Left renal pelvis (tissue), 4 donors: ENCODE measurements around the gene NEMF. TPM values are rescaled to one million over a fixed set of nuclear protein-coding genes. Genes with fewer than 3 reads are reported as not detected.
"Not testable (repeated sequence)": the region's sequence is repeated elsewhere in the genome, so short reads cannot be mapped to it uniquely, and the experiment has no call there.

Source experiments
- DNase-seq, 4 donors: peaks; one replicate each; pipeline ENCODE4 v3.0.0-alpha.2; 2013; ENCODE audit warnings: low read depth in 4 of 4, low spot score in 3 of 4
- polyA plus RNA-seq, 4 donors: library from polyadenylated mRNA; unstranded; fragments of 120-200 nt; gene quantifications; one replicate each; pipeline ENCODE4 v1.2.1, GENCODE V29; 2013; ENCODE audit not compliant: insufficient read length in 4 of 4

The NEMF gene, protein sequence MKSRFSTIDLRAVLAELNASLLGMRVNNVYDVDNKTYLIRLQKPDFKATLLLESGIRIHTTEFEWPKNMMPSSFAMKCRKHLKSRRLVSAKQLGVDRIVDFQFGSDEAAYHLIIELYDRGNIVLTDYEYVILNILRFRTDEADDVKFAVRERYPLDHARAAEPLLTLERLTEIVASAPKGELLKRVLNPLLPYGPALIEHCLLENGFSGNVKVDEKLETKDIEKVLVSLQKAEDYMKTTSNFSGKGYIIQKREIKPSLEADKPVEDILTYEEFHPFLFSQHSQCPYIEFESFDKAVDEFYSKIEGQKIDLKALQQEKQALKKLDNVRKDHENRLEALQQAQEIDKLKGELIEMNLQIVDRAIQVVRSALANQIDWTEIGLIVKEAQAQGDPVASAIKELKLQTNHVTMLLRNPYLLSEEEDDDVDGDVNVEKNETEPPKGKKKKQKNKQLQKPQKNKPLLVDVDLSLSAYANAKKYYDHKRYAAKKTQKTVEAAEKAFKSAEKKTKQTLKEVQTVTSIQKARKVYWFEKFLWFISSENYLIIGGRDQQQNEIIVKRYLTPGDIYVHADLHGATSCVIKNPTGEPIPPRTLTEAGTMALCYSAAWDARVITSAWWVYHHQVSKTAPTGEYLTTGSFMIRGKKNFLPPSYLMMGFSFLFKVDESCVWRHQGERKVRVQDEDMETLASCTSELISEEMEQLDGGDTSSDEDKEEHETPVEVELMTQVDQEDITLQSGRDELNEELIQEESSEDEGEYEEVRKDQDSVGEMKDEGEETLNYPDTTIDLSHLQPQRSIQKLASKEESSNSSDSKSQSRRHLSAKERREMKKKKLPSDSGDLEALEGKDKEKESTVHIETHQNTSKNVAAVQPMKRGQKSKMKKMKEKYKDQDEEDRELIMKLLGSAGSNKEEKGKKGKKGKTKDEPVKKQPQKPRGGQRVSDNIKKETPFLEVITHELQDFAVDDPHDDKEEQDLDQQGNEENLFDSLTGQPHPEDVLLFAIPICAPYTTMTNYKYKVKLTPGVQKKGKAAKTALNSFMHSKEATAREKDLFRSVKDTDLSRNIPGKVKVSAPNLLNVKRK
- polyA plus RNA-seq = 10 to 100 TPM; 52.8 to 97.6 (median 91.2) TPM

DNA sequence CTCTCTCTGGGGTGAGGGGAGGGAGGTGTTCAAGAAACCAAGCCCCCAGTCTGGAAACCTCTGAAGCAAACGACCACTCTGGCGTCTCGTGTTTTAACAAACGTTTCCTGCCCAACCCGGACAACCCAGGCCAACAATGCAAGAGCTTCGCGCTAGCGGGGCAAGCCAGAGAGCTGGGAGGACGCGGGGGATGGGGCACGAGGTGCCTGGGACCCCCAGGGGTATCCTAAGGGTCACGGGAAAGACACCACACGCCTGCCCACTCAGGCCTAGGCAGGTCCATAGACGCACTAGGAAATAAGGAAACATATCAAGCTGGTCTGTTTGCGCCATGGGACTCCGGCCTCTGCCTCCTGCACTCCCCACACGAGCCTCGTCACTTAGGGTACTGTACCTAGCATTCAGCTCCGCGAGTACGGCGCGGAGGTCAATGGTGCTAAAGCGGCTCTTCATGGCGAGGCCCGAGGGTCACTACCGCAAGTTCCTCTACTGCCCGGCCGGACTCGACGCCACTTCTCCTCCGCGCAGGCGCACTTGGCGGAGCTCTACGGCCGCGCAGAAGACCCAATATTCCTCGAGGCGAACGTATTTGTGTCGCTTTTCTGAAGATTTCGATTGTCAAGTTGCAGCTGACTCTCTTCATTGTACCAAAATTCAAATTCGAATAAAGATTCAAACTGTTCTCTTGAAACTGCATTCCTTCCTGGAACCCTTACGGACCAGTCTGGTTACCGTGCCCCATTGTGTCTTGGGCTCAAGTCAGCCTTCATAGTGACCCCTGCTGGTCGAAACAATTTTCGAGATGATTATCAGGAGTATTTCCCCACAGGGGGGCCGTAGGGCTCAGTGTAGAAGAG, at the start of gene NEMF:
Gene NEMF, minus strand, starts transcription at position 488 of the 857 bp plus-strand sequence. Its CDS starts 35 bp downstream, at position 453.
- DNase-seq = peak; percentile 90 to 92 (median 90)

DNA sequence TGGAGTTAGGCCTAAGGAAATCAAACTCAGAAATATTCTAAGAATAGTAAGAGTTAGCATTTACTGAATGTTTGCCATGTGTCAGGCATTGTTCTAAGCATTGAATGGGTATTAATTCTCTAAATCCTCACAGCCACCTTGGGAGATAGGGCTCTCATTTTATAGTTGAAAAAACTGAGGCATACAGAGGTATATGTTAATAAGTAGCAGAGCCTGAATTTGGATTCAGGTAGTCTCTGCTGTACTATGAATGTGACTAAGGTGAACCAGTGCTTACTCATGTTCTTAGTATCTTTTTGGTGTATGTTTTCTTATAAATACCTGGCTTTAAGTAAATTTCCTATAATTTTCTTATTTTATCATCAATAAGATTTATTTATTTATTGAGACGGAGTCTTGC, 48.4 kb upstream of the NEMF start:
- DNase-seq = no peak

DNA sequence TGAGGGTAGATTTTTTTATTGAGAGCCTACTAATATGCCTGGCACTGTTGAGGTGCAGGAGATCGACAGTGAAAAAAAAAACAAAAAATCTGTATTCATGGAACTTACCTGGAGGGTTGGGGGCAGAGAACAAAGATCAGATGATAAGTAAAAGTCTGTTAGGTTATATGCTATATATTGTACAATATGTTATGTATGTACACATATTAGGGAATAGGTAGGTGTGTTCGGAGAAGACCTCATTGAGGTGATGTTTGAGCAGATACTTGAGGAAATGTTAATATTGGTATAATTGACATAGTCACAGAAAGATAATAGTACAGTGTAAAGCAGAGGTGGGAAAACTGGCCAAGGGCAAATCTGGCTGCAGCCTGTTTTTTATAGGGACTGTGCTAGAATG, 45.9 kb upstream of the NEMF start:
- DNase-seq = no peak

DNA sequence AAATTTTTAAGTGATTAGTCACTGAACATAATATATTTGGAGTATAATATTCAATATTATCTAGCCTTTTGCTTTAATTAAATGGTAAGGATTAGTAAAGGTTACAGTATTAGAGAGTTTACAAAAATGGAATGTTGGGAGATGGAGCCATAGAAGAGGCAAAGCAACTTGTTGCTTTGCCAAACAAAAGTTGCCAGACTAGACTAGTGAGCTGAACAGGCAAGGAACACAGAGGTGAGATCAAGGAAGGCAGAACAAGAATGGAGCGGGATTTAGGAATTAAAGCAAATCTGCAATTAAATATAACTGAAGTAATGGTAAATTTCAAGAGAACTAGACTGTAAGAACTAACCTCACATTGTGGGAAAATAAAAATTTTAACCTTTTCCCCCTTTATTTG, 45.4 kb upstream of the NEMF start:
- DNase-seq = no peak

DNA sequence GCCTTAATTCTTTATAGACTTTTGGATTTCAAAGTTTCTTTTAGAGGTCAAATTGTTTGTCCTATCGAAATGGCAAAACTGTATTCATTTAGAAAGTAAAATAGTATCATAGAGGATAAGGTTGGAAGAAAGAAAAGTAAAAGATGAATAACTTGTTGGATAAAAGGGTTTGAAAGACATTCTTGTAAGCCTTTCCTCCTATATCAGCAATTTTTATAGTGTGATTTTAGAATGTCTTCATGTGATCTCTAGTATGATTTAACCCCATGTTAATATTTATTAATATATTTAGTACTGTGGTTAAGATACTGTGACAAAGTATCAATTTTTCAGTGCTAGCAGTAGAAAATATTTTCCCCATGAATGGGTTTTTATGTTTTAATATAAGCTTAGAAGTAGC, 44.8 kb upstream of the NEMF start:
- DNase-seq = no peak

DNA sequence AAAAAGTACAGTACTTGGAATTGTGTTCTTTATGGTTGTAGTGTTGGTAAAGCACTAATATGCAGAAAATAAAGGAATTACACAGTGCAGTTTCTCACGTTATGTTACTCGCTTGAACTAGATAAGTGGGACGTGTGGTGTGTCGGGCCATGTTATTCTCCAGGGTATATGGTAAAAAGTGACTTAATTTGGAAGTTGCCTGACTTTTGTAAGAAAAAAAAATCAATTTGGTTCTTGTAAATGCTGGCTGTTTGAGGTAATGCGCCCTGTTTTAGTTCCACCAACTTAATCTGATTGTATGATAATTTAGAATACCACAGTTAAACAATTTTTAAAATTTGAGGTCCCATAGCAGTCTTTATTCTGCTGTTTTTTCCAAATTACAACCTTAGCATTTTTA, 44.4 kb upstream of the NEMF start:
- DNase-seq = no peak

DNA sequence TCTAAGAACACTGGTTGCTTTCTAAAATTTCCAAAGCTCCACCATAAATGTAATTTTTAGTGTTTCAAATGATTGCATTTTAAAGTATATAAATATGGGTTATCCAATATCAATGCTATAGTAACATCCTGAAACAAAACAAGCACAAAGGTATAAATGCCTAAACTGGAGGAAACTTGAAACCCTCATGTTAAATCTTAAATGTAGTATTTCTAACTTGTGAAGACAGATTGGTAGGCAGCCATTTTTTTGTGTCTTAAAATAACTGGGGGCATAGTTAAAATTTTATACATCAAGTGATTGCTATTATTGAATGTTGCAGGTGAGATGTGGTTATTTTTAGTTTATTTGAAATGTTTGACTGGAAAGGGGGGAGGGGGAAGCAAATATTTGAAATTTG, 43.7 kb upstream of the NEMF start:
- not testable (repeated sequence) for DNase-seq

DNA sequence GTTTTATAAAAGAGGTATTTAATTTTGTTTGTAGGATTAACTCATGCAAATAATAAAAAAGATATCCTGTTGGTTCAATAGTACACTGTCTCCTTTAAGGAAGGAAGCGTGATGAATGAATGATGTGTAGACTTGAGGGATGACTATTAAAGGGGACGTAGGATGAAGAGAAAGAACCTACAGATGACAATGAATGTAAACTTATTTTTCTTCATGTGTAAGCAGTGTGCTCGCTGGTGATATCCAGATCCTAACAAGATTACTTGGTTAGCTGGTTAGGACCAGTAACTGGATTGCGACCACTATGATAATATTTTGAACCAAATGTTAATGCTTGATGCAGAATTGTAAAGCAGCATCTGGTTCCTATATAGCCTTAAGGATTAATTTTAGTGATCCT, 42.9 kb upstream of the NEMF start:
- DNase-seq = no peak

DNA sequence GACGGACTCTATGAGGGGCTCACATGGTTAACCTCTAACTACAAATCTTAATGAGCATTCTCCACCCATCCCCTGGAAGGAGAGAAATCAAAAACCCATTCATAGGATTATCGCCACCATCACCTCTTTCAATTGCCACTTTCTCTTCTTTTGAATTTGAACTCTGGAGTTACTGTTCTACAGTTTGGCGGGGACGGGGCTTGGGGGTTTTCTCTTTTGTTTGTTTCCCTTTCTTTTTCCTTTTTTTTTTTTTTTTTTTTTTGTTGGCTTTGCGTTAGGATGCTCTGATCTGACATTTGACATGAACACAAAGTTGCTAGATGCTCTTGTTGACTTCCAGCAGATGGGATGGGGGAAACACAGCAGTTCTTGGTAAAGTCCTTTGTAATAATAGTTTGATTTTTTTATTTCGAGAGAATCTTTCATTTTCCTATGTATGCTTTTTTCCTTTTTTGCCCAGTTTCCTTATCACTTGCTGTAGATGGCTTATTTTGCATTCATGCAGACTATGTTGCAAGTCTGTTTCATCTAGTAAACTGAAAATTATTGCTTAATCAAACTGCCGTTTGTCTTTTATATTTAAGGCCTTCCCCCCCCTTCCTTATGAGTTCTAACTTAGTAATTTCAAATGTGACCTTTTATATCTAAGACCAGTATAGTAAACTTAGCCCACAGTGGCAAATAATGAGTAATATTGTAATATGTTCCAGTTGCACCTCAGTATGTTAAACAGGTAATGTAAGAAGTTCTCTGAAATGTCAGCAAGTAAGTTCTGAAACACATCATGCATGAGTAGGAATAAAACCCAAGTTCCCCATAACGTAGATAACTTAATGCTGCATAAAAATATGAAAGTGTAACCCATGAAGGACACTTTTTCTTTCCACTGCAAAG, 41.9 kb upstream of the NEMF start:
- DNase-seq = not testable (repeated sequence)

DNA sequence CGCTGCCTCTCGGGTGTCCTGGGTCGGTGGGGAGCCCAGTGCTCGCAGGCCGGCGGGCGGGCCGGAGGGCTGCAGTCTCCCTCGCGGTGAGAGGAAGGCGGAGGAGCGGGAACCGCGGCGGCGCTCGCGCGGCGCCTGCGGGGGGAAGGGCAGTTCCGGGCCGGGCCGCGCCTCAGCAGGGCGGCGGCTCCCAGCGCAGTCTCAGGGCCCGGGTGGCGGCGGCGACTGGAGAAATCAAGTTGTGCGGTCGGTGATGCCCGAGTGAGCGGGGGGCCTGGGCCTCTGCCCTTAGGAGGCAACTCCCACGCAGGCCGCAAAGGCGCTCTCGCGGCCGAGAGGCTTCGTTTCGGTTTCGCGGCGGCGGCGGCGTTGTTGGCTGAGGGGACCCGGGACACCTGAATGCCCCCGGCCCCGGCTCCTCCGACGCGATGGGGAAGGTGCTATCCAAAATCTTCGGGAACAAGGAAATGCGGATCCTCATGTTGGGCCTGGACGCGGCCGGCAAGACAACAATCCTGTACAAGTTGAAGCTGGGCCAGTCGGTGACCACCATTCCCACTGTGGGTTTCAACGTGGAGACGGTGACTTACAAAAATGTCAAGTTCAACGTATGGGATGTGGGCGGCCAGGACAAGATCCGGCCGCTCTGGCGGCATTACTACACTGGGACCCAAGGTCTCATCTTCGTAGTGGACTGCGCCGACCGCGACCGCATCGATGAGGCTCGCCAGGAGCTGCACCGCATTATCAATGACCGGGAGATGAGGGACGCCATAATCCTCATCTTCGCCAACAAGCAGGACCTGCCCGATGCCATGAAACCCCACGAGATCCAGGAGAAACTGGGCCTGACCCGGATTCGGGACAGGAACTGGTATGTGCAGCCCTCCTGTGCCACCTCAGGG, 41.0 kb upstream of the NEMF start:
- DNase-seq = no peak

DNA sequence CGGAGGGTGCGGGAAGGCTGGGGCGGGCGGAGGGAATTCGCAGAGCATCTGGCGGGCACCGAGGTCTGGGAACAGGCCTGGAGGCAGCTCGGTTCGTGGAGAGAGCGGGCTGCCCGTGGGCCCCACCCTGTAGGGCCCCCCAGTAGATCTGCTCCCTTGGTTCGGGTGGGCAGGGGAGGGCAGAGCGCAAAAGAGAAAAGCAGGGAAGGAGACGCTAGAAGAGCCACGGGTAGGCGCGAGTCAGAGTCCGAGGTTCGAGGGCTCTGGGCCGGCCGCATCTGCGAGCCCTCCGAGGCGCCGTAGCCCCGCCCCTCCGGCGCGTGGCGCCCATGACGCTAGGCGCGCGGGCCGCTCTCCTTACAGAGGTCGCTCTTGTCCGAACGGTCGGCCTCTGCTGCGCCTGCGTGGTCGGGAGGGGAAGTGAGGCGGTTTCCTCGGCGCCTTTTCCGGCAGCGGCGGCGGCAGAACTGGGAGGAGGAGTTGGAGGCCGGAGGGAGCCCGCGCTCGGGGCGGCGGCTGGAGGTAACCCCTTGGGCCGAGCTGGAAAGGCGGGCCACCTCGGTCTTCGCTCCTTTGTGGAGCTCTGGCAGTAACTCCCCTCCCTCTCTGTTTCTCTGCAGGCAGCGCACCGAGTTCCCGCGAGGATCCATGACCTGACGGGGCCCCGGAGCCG, 40.2 kb upstream of the NEMF start, which contains the start of gene ARF6:
Gene ARF6, plus strand, starts transcription at position 447 of the 673 bp plus-strand sequence. CDS start 655 bp downstream, outside the sequence.
- peak; percentile 90 to 96 (median 95) for DNase-seq

DNA sequence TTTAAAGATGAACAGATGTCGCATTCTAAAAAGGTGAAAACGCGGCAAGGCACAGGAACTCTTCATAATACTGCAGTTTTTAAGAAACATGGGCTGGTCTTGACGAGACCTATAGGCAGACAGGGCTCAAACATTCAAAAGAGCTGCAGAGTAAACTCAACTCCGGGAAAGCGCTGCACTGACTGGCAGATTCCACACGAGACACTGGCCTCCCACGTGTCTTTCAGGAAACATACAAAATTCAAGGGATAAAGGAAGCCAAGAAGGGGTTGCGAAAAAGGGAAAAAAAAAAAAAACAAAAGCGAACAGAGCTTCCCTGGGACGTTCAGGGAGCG, 39.7 kb upstream of the NEMF start:
- DNase-seq = peak; percentile 65 to 76 (median 72)

DNA sequence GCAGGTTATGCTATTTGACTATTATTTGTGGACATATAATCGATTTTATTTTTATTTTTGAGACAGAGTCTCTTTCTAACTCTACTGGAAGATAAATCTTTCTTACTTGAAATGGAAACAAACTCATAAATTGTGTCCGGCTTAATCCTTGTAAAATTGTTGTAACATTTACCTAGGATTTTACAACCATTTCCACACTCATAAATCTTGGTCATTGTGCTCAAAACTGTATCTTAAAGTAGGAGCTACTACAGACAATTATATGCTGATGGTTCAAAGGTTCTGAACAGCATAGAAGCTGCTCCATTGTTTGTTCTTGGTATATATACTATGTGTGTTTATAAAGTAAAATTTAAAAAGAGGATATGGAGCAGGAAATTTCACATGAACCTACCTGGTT, 35.7 kb upstream of the NEMF start:
- DNase-seq = no peak

DNA sequence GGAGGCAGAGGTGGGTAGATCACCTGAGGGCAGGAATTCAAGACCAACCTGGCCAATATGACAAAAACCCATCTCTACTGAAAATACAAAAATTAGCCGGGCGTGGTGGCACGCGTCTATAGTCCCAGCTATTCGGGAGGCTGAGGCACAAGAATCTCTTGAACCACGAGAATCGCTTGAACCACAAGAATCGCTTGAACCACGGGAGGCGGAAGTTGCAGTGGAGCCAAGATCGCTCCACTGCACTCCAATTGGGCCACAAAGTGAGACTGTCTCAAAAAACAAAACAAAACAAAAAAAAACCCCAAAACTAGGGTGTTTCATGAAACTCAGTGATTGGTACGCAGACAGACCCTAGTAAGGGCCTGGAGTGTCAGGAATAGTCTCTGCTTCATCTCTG, 33.9 kb upstream of the NEMF start:
- no peak for DNase-seq

DNA sequence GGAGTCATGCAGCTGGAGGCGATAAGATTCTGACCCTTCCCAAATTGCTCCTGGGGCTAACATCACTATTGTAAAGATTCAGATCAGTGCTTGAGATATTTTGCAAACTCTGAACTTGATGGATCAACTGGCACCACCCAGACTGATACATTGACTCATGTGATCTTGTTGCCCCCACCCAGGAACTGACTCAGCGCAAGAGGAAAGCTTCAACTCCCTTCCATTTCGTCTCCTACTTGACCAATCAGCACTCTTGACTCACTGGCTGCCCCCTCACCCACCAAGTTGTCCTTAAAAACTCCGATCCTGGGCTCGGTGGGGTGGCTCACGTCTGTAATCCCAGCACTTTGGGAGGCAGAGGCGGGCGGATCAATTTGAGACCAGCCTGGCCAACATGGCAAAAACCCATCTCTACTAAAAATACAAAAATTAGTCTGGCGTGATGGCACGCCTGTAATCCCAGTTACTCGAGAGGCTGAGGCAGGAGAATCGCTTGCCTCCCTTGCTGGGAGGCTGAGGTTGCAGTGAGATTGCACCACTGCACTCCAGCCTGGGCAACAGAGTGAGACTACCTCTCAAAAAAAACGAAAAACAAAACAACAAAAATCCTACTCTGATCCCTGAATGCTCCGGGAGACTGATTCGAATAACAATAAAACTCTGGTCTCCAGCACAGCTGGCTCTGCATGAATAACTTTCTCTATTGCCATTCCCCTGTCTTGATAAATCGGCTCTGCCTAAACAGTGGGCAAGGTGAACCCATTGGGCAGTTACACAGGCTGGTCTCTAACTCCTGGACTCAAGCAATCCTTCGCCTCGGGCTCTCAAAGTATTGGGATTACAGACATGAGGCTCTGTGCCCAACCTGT, 30.5 kb upstream of the NEMF start:
- DNase-seq = no peak

DNA sequence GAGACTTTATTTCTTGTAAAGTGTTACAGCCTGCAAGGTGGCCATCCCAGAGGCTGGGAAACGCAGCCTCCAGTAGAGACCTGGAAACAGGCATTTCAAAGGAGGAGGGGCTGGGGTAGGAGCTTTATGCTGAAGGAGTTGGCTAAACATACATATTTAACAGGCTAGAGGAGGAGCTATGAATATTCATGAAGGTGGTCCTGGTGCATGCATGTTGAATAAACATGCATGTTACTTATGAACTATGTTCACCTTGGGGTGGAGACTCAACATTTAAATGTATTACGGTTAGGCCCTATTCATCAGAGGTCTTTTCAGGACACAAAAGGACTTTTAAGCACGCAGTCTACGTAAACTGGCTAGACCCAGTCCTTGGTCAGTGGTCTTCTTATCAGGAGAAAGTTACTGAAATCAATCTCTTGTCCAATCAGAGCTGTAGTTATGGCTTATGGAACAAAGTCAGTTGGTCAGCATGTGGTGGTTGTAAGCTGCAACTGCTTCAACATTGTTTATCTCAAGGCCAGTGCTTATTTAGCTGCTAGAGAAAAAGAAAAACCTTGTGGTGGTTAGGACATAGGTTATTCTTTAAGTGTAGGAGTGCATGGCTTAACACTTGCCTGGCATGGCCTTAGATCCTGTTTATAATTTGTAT, 28.9 kb upstream of the NEMF start:
- no peak for DNase-seq
